HG03103 (cell line): Measurements from ENCODE around the gene RPA1.
"Not testable (repeated sequence)": the region's sequence is repeated elsewhere in the genome, so short reads cannot be mapped to it uniquely, and the experiment has no call there.

ENCODE experiments used
- ATAC-seq: cut with Tn5 transposase; IDR thresholded peaks from one replicate; pipeline ENCODE4 v1.9.1; 2021; ENCODE audit warnings: low read depth; ENCODE audit not compliant: unreplicated experiment

The RPA1 gene

GRCh38 chr17:1810450-1811103 is 19.2 kb upstream of the RPA1 start:
- no peak for ATAC-seq

DNA sequence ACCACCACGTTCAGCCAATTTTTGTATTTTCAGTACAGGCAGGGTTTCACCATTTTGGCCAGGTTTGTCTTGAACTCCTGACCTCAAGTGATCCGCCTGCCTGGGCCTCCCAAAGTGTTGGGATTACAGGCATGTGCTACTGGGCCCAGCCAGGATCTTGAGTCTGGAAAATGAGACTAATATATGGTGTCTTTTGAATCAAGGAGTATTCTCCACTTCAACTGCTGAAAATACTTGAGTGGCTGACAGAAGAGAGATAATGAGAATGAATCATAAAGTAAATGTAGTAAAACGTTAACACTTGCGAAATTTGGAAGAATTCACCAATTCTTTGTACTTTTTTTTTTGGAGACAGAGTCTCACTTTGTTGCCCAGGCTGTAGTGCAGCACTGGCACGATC is 16.7 kb upstream of the RPA1 start:
- ATAC-seq: no peak

DNA sequence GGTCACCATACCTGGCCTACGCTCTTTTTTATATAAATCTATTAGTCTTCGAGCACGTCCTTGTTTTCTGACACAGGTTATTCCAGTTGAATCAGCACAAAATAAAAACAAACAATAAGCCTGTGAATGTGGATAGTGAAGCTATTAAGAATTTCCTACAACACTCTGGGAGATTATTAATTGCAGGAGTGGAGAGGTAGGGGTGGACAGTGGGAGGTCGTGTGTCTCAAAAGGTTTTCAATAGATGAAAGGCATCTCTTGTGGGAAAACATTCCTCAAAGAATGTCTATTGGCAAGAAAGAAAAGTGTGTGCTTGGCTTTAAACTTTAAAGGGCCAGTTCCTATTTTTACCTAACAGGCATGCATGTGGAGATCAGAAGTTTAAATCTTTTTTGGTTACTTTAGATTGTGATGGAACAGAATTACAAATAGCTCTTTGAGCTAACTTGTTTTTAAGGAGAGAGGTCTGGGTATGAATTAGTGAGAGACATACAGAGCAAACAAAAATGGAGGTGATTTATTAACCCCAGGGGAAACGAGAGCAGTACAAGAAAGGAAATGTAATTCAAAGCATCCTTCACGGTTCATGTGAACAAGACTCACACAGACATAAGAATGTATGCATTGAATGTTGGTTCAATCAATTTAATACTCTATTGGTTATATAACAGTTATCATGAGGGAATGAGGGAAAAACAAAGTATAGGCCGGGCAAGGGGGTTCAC is 9.1 kb upstream of the RPA1 start:
- no peak for ATAC-seq

DNA sequence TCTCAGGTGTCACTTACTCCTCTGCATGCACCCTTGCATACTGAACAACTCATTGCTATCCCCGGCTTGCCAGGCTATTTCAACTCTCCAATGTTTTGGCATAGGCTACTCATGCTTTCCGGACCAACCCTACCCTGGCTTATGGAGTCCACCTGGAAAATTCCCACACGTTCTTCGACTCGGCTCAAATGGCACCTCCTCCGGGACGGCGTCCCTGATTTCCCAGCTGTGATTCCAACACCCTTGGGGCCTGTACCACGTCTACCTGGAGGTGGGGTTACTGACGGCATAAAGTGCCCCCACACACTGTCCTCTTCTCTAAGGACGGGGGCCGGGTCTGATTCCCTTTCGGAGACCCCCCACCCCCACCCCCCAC is 601 bp upstream of the RPA1 start:
- ATAC-seq: no peak

- ATAC-seq: no peak
These were observed 483 bp downstream of the RPA1 start for GRCh38 chr17:1830288-1830687.

GRCh38 chr17:1834380-1835149 is 4.8 kb downstream of the RPA1 start:
- ATAC-seq: no peak

GRCh38 chr17:1839516-1839915 is 9.7 kb downstream of the RPA1 start:
- ATAC-seq: no peak

- ATAC-seq: no peak
These were observed 14.1 kb downstream of the RPA1 start for GRCh38 chr17:1843947-1844346.

- no peak for ATAC-seq
These were observed 17.4 kb downstream of the RPA1 start for GRCh38 chr17:1847191-1847590.

- no peak for ATAC-seq
These were observed 22.5 kb downstream of the RPA1 start for GRCh38 chr17:1852327-1852726.

- no peak for ATAC-seq
These were observed 23.9 kb downstream of the RPA1 start for GRCh38 chr17:1853698-1854097.

- ATAC-seq: not testable (repeated sequence)
These were observed 26.7 kb downstream of the RPA1 start for GRCh38 chr17:1856462-1856861.

DNA sequence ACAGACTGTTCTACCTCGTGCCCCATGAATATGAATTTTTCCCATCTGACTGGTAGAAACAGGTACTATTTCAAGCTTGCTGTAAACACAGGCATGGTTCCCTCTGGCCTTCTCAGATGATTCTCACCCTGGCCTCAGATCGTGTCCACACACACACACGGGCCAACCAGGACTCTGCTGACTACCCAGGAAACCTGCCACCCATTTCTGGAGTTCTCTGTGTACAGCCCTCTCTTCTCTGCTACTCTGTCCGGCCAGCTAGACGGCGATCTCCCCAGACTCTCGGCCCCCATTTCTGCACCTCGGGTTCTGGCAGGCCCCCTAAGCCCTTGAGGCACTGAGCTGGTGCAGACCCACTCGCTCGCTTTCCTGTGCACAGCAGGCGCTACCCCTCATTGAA is 31.2 kb downstream of the RPA1 start:
- no peak for ATAC-seq

DNA sequence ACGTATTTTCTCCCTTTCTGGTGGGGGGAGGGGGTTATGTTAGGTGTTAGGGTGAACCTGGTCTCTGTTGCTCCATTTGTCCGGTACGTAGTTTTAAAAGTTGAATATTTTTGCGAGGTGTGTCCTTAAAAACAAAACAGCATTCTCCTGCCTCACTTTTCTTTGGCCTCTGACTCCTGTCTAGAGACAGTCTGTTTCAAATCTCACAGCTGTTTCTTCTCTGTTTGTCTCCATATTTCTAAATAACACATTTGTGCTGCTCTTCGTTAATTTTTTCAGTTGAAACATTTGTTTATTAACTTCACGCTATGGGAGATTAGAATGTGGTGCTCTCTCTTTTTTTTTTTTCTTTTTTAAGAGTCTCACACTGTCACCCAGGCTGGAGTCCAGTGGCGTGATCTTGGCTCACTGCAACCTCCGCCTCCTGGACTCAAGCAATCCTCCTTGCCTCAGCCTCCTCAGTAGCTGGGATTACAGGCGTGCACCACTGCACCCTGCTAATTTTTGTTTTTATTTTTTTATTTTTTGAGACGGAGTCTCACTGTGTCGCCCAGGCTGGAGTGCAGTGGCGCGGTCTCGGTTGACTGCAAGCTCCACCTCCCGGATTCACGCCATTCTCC is 31.7 kb downstream of the RPA1 start:
- ATAC-seq: no peak

DNA sequence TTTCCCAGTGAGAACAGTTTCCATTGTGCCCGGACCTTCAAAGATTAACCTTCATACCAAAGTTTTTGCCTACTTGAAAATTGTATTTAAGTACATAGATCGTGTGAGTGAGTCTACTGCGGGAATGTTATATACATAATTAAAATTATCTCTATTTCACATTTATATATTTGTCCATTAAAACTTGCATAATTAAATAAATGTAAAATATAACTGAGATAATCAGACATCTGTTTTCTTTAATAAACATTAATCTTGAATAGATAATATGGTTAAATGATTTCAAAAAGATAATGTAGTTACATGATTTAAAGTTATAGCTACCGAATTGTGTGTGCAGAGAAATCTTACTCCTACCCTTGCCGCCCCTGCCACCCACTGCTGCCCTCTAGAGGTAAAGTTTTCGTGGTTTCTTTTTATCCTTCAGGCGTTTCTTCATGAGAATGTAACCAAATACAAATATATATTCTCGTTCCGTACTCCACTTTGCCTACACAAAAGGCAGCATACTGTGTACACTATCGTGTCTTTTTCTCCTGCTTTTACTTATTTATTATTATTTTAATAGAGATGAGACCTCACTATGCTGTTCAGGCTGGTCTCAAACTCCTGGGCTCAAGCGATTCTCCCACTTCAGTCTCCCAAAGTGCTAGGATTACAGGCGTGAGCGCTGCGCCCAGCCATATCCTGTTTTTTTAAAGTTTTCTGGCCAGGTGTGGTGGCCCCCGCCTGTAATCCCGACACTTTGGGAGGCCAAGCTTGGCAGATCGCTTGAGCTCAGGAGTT is 35.6 kb downstream of the RPA1 start:
- no peak for ATAC-seq

DNA sequence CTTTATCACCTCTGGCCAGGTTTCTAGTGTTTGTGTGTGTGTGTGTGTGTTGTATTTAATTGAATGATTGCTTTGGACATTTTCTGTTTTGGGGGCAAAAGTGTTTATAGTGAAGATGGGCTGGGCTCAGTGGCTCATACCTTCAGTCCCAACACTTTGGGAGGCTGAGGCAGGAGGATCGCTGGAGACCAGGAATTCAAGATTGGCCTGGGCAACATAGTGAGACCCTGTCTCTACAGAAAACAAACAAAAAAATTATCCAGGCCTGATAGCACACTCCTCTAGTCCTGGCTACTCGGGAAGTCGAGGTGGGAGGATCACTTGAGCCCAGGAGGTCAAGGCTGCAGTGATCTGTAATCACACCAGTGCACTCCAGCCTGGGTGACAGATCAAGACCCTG is 37.5 kb downstream of the RPA1 start:
- ATAC-seq: no peak

- no peak for ATAC-seq
These were observed 38.3 kb downstream of the RPA1 start for GRCh38 chr17:1868090-1868489.

DNA sequence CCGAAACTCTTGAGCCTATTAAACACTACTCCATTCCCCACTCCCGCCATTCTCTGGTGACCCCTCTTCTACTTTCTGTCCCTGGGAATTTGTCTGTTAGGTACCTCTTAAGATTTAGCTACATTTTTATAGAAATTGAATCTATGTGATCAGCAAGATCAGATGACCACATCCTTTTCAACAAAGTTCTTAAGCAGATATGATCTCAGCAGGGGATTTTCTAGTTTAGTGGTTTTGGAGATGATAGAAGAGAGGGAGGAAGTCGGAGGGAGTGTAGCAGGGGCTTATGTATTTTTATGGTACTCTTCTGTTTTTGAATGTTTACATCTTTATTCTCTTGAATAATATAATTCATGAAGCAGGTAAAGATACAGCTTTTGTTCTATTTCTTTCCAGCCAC is 40.8 kb downstream of the RPA1 start:
- ATAC-seq: no peak

DNA sequence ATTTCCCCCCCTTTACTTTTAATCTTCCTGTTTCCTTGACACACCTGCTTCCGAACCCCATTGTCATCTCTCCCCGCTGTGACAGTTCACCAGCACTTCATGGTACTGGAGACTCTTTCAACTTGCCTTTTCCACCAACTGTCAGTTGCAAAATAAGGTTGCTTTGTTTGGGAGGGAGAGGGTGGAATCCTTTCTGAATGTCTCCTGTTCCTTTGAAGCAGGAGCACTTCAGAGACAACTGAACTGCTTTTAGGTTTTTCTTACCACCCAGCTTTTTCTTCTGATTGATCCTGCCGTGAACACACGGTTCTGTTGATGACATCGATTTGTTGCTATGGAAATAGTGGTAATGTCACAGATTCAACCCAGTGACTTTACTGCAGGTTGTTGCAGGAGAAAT is 42.0 kb downstream of the RPA1 start:
- ATAC-seq: no peak

GRCh38 chr17:1872254-1872653 is 42.4 kb downstream of the RPA1 start:
- ATAC-seq: no peak

DNA sequence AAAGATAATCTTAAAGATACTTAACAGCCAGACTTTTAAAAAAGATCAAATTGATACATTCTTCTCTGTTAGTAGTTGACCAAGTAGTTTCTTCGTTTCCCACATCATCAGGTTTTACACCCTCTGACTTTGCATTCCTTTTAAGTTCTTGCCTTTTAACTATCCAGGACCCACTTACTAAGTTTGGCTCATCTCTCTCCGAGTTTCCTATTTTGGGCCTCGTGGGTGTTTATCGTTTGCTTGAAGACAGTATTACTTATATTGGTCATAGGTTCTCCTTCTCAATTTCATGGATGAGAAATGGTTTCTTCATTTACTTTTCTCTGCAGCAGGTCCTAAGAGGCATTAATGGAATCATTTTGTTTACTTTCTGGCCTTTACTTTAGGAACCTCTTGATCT is 43.2 kb downstream of the RPA1 start:
- no peak for ATAC-seq
